Prostate gland (tissue), 2 donors: Measurements from ENCODE around the gene INSR. TPM values are rescaled to one million over a fixed set of nuclear protein-coding genes. Genes with fewer than 3 reads are reported as not detected.

Experiments
- DNase-seq: peaks from one replicate; pipeline ENCODE4 v3.0.0-alpha.2; 2019; ENCODE audit warnings: low spot score
- H3K27ac ChIP-seq, 2 donors: fragments of 200-600 bp; sonication (generic); 2 replicates each; pipeline ENCODE4 v1.5.1; 2017 to 2019
- H3K27me3 ChIP-seq: fragments of 200-600 bp; sonication (generic); replicated peaks from 2 replicates; pipeline ENCODE4 v1.5.1; 2019; ENCODE audit not compliant: insufficient read depth
- H3K36me3 ChIP-seq, 2 donors: fragments of 200-600 bp; sonication (generic); 1 replicate in 1 of 2; 2 replicates in 1 of 2; pipeline versions ENCODE4 v1.5.1 to v1.8.1; 2017 to 2019
- H3K4me1 ChIP-seq: fragments of 200-600 bp; sonication (generic); replicated peaks from 2 replicates; pipeline ENCODE4 v1.5.1; 2019
- H3K4me3 ChIP-seq, 2 donors: fragments of 200-600 bp; sonication (generic); 2 replicates each; pipeline ENCODE4 v1.5.1; 2017 to 2019
- H3K9me3 ChIP-seq: fragments of 200-600 bp; sonication (generic); 2 replicates; pipeline ENCODE4 v1.5.1; 2017
- POLR2A ChIP-seq: fragments of 450-650 bp; IDR thresholded peaks from one replicate; pipeline ENCODE4 v1.6.1; 2016; ENCODE audit warnings: antibody characterized with exemption, mild to moderate bottlenecking
- POLR2AphosphoS5 ChIP-seq: sonication (generic); formaldehyde crosslinking; IDR thresholded peaks from one replicate; pipeline ENCODE4 v1.6.1; 2017; ENCODE audit warnings: antibody characterized with exemption
- WGBS: methylation state at CpG from one replicate; pipeline ENCODE4 v1.1.5; 2018; 5-methylcytosine and 5-hydroxymethylcytosine counted together
- intact Hi-C: fragments of 100-400 bp; cut with DNase I; formaldehyde crosslinking; loops from one replicate; pipeline ENCODE4 v1.14.2; 2022
- total RNA-seq, 2 donors: library from RNA; depleted of rRNA; stranded (reverse); fragments of >200 nt; gene quantifications; one replicate each; pipeline ENCODE4 v1.1.0, GENCODE V29; 2016
- TF ChIP-seq, protein P1 (sequence below), 4 experiments: fragments of 200-600 bp in 2 of 4; fragments of 450-650 bp in 2 of 4; sonication (generic) in 2 of 4; IDR thresholded peaks; 1 replicate in 3 of 4; 2 replicates in 1 of 4; pipeline ENCODE4 v1.5.1; 2016 to 2019; ENCODE audit warnings: antibody characterized with exemption in 4 of 4, mild to moderate bottlenecking in 2 of 4, moderate library complexity in 2 of 4

Gene INSR
- total RNA-seq, 2 donors from 2014 or later, result 51.2 to 124 TPM

DNA sequence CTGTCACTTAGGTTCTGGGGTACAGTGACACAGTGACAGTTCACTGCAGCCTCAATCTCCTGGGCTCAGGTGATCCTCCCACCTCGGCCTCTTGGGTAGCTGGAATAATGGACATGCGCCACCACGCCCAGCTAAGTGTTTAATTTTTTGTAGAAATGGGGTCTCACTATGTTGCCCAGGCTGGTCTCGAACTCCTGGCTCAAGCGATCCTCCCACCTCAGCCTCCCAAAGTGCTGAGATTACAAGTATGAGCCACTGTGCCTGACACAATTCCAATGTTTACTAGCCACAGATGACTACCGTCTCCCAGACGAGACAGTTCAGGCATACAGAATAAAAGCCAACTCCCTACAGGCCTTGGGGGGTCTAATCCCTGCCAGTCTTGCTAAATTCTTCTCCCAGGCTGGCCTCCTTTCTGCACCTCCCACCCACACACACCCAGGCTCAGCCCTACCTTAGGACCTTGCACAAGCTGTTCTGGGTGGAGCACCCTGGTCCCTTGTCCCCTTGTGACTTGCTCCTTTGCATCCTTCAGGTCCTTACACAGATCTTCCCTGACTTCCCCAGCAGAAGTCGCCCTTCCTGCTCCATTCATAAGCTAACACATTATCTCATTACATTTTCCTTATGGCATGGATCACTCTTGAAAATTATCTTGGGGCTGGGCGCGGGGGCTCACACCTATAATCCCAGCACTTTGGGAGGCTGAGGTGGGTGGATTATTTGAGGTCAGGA, 106.4 kb downstream of the INSR start:
- no peak overlapping the region for H3K4me3 ChIP-seq
- no peak for TF ChIP-seq POLR2AphosphoS5
- TF ChIP-seq, protein P1, sequence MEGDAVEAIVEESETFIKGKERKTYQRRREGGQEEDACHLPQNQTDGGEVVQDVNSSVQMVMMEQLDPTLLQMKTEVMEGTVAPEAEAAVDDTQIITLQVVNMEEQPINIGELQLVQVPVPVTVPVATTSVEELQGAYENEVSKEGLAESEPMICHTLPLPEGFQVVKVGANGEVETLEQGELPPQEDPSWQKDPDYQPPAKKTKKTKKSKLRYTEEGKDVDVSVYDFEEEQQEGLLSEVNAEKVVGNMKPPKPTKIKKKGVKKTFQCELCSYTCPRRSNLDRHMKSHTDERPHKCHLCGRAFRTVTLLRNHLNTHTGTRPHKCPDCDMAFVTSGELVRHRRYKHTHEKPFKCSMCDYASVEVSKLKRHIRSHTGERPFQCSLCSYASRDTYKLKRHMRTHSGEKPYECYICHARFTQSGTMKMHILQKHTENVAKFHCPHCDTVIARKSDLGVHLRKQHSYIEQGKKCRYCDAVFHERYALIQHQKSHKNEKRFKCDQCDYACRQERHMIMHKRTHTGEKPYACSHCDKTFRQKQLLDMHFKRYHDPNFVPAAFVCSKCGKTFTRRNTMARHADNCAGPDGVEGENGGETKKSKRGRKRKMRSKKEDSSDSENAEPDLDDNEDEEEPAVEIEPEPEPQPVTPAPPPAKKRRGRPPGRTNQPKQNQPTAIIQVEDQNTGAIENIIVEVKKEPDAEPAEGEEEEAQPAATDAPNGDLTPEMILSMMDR (IDR thresholded peaks at IDR 0.05), result no peak
- intact Hi-C loops, result no loop called here
- no peaks in the 10 kb centered on the region for H3K27me3 ChIP-seq
- no peaks in the 10 kb centered on the region for H3K36me3 ChIP-seq
- no peaks in the 10 kb centered on the region for H3K9me3 ChIP-seq
- no peaks in the 10 kb centered on the region for H3K4me1 ChIP-seq
- no peak for DNase-seq
- H3K27ac ChIP-seq, result no peak overlapping the region
- WGBS, result 87% methylated on average over 10 of the region's 10 CpGs

- Histone ChIP-seq H3K36me3 (no peaks in the 10 kb centered on the region), H3K27me3 (no peaks in the 10 kb centered on the region), H3K4me3 (no peak overlapping the region), H3K27ac (peak overlapping the region; percentile 53 to 63), H3K4me1 (peaks cover 5% of the 10 kb centered on the region), H3K9me3 (no peaks in the 10 kb centered on the region)
- no peak for DNase-seq
- intact Hi-C loops, result no loop called here
- TF ChIP-seq, protein P1 (IDR thresholded peaks at IDR 0.05), result no peak
- TF ChIP-seq POLR2A (no peak), POLR2AphosphoS5 (no peak)
- 79% methylated on average over 5 of the region's 5 CpGs for WGBS
Measured at GRCh38 chr19:7182489-7182888, 111.7 kb downstream of the INSR start.

DNA sequence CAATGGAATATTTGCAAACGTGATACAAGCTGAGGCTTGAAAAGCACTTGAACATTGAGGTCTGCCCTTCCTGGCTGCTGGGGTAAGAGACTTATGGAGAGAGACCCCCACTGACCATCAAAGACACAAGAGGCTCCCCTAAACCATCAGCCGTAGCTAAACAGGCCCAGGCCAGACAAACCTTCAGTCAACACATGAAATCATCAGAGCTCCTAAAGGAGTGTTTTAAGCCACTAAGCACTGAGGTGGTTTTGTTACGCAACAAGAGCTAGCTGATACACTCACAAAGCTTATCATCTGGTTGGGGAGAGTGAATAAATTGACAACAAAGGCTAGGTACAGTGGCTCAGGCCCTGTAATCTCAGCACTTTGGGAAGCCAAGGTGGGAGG, 114.3 kb downstream of the INSR start:
- Histone ChIP-seq H3K36me3 (no peaks in the 10 kb centered on the region), H3K4me3 (no peak overlapping the region), H3K4me1 (peaks cover 5% of the 10 kb centered on the region), H3K9me3 (no peaks in the 10 kb centered on the region), H3K27me3 (no peaks in the 10 kb centered on the region), H3K27ac (peak overlapping the region; percentile 55 to 60)
- 50% methylated on average over 3 of the region's 3 CpGs for WGBS
- intact Hi-C loops, result no loop called here
- no peak for DNase-seq
- TF ChIP-seq POLR2A (no peak), POLR2AphosphoS5 (no peak)
- TF ChIP-seq, protein P1 (IDR thresholded peaks at IDR 0.05), result no peak

- WGBS, result 58% methylated on average over 7 of the region's 7 CpGs
- Histone ChIP-seq H3K9me3 (no peaks in the 10 kb centered on the region), H3K36me3 (no peaks in the 10 kb centered on the region), H3K4me1 (peaks cover 5% of the 10 kb centered on the region), H3K4me3 (no peak overlapping the region), H3K27me3 (no peaks in the 10 kb centered on the region), H3K27ac (no peak overlapping the region)
- TF ChIP-seq, protein P1 (IDR thresholded peaks at IDR 0.05), result no peak
- TF ChIP-seq POLR2AphosphoS5 (no peak), POLR2A (no peak)
- no peak for DNase-seq
- intact Hi-C loops, result no loop called here
Measured at GRCh38 chr19:7177926-7178325, 116.3 kb downstream of the INSR start.

GRCh38 chr19:7176792-7177191, 117.4 kb downstream of the INSR start:
- TF ChIP-seq, protein P1 (IDR thresholded peaks at IDR 0.05), result no peak
- TF ChIP-seq POLR2A (no peak), POLR2AphosphoS5 (no peak)
- H3K27ac ChIP-seq, result no peak overlapping the region
- intact Hi-C loops, result no loop called here
- WGBS, result 92% methylated on average over 4 of the region's 4 CpGs
- no peaks in the 10 kb centered on the region for H3K27me3 ChIP-seq
- DNase-seq, result no peak
- H3K4me1 ChIP-seq, result peaks cover 5% of the 10 kb centered on the region
- no peaks in the 10 kb centered on the region for H3K9me3 ChIP-seq
- H3K4me3 ChIP-seq, result no peak overlapping the region
- no peaks in the 10 kb centered on the region for H3K36me3 ChIP-seq
